CD14-positive monocyte (primary cell): ENCODE data around the gene MEX3D. TPM values are rescaled to one million over a fixed set of nuclear protein-coding genes. Genes with fewer than 3 reads are reported as not detected.
A peak's percentile ranks its signal among the peaks of the same experiment; 100 is the strongest.

ENCODE experiments used
- DNase-seq, 3 donors: peaks; one replicate each; pipeline ENCODE4 v3.0.0-alpha.2; 2011 to 2022
- H2AFZ ChIP-seq: 2 replicates; pipeline ENCODE4 v1.6.0; 2012; ENCODE audit warnings: mild to moderate bottlenecking, low read depth, low read length, inconsistent platforms; ENCODE audit not compliant: insufficient read depth, poor library complexity, severe bottlenecking
- H3K27ac ChIP-seq, 2 donors: 1 replicate in 1 of 2; 2 replicates in 1 of 2; pipeline ENCODE4 v1.5.1; 2012 to 2013; ENCODE audit warnings: low read length in 2 of 2, control low read depth in 1 of 2, inconsistent platforms in 1 of 2, low read depth in 1 of 2, mild to moderate bottlenecking in 1 of 2
- H3K27me3 ChIP-seq, 2 donors: one replicate each; pipeline versions ENCODE4 v1.6.0 to v1.6.1; 2011 to 2013; ENCODE audit warnings: low read length in 2 of 2; ENCODE audit not compliant: control insufficient read depth in 2 of 2, insufficient read depth in 2 of 2
- H3K36me3 ChIP-seq, 2 donors: replicated peaks in 1 of 2; 1 replicate in 1 of 2; 2 replicates in 1 of 2; pipeline versions ENCODE4 v1.5.1 to v1.6.1; 2012 to 2013; ENCODE audit warnings: low read length in 2 of 2, control low read depth in 1 of 2, inconsistent platforms in 1 of 2, mild to moderate bottlenecking in 1 of 2; ENCODE audit not compliant: insufficient read depth in 2 of 2, control insufficient read depth in 1 of 2
- H3K4me1 ChIP-seq, 2 donors: 1 replicate in 1 of 2; 2 replicates in 1 of 2; pipeline versions ENCODE4 v1.5.1 to v1.6.1; 2012 to 2013; ENCODE audit warnings: low read length in 2 of 2, control low read depth in 1 of 2, inconsistent platforms in 1 of 2, mild to moderate bottlenecking in 1 of 2, moderate library complexity in 1 of 2; ENCODE audit not compliant: insufficient read depth in 2 of 2, control insufficient read depth in 1 of 2
- H3K4me2 ChIP-seq: replicated peaks from 2 replicates; pipeline ENCODE3; 2012; ENCODE audit warnings: low read length, moderate library complexity, mild to moderate bottlenecking; ENCODE audit not compliant: poor library complexity, severe bottlenecking; ENCODE audit errors: extremely low read depth
- H3K4me3 ChIP-seq, 3 experiments: fragments of 200-600 bp in 1 of 3; sonication (generic) in 1 of 3; replicated peaks in 1 of 3; 1 replicate in 2 of 3; 2 replicates in 1 of 3; pipeline ENCODE4 v1.5.1; 2011 to 2013; ENCODE audit warnings: low read length in 3 of 3, mild to moderate bottlenecking in 3 of 3, control low read depth in 2 of 3, low read depth in 2 of 3, inconsistent platforms in 1 of 3, moderate library complexity in 1 of 3
- H3K79me2 ChIP-seq: 2 replicates; pipeline ENCODE4 v1.6.0; 2012; ENCODE audit warnings: mild to moderate bottlenecking, control low read depth, inconsistent platforms, low read length, moderate library complexity; ENCODE audit not compliant: insufficient read depth
- H3K9ac ChIP-seq: 2 replicates; pipeline ENCODE4 v1.6.0; 2017; ENCODE audit warnings: low read length, mild to moderate bottlenecking; ENCODE audit not compliant: insufficient read depth, poor library complexity, severe bottlenecking
- H3K9me3 ChIP-seq, 2 donors: replicated peaks in 1 of 2; 1 replicate in 1 of 2; 2 replicates in 1 of 2; pipeline versions ENCODE4 v1.5.1 to v1.6.1; 2012 to 2013; ENCODE audit warnings: low read length in 2 of 2, control low read depth in 1 of 2; ENCODE audit not compliant: control insufficient read depth in 1 of 2, insufficient read depth in 1 of 2
- H4K20me1 ChIP-seq: 2 replicates; pipeline ENCODE4 v1.6.0; 2012; ENCODE audit warnings: mild to moderate bottlenecking, low read length, control low read depth, moderate library complexity; ENCODE audit not compliant: insufficient read depth
- H3K27ac Mint-ChIP-seq, 7 donors: one replicate each; pipeline ENCODE4 v1.8.0; 2020; ENCODE audit warnings: mild to moderate bottlenecking in 7 of 7, mixed read lengths in 7 of 7, moderate library complexity in 6 of 7, inconsistent platforms in 2 of 7
- H3K27me3 Mint-ChIP-seq, 3 donors: one replicate each; pipeline ENCODE4 v1.8.0; 2021 to 2022; ENCODE audit warnings: low read depth in 3 of 3, mild to moderate bottlenecking in 3 of 3, mixed read lengths in 3 of 3, moderate library complexity in 3 of 3, inconsistent platforms in 1 of 3
- H3K36me3 Mint-ChIP-seq, 2 donors: one replicate each; pipeline ENCODE4 v1.8.0; 2020; ENCODE audit warnings: mixed read lengths in 2 of 2, inconsistent platforms in 1 of 2, mild to moderate bottlenecking in 1 of 2
- H3K4me1 Mint-ChIP-seq: one replicate; pipeline ENCODE4 v1.8.0; 2020; ENCODE audit warnings: mild to moderate bottlenecking, mixed read lengths
- H3K4me3 Mint-ChIP-seq, 2 donors: one replicate each; pipeline ENCODE4 v1.8.0; 2020; ENCODE audit warnings: mild to moderate bottlenecking in 2 of 2, mixed read lengths in 2 of 2, moderate library complexity in 1 of 2
- H3K9me3 Mint-ChIP-seq, 7 donors: one replicate each; pipeline ENCODE4 v1.8.0; 2020 to 2022; ENCODE audit warnings: mixed read lengths in 7 of 7, mild to moderate bottlenecking in 6 of 7, moderate library complexity in 6 of 7, inconsistent platforms in 2 of 7
- CTCF ChIP-seq: fragments of 200-600 bp; IDR thresholded peaks from one replicate; pipeline ENCODE4 v1.8.0; 2022; ENCODE audit warnings: antibody characterized with exemption, mild to moderate bottlenecking
- WGBS: methylation state at CpG from one replicate; pipeline ENCODE4 v1.1.5; 2013; ENCODE audit warnings: missing lambda C conversion rate; ENCODE audit not compliant: insufficient coverage; 5-methylcytosine and 5-hydroxymethylcytosine counted together
- intact Hi-C, 2 donors: fragments of 100-400 bp; cut with micrococcal nuclease; formaldehyde crosslinking; loops; one replicate each; pipeline versions ENCODE4 v1.15.0 to v1.15.1; 2023
- polyA plus RNA-seq, 3 donors: library from polyadenylated mRNA; depleted of rRNA in 1 of 3; unstranded in 2 of 3; stranded (reverse) in 1 of 3; fragments of 300-500 nt in 2 of 3; fragments of >200 nt in 1 of 3; fragmentation: Illumina TruSeq in 2 of 3; gene quantifications; 1 replicate in 2 of 3; 2 replicates in 1 of 3; pipeline ENCODE4 v1.2.3, GENCODE V29; 2012 to 2021

MEX3D gene
- polyA plus RNA-seq, 3 donors: 0.08 to 1.0 (median 0.10) TPM

DNA sequence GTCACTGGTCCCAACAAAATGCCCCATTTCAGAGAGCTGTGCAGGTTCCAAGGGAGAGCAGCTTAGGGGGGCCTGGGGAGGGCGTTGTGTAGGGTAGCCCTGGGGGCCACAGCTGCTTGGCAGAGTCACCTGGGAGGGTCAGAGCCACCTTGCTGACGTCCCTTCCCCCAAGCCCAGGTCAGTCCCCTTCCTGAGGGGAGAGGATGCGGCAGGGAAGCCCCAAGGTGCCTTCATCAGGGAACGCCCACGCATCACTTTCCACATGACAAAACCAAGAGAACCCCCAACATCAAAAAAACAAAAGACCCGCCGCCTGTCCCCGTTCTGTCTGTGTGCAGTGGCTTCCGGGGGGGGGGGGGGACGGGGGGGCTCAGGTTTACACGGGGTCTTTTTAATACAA lies 42.5 kb upstream of the MEX3D start:
- H3K27ac ChIP-seq: no peak overlapping the region
- DNase-seq: no peak
- intact Hi-C loops: no loop called here

GRCh38 chr19:1609680-1610474 lies 41.8 kb upstream of the MEX3D start:
- H3K27ac Mint-ChIP-seq: peak overlapping the region in 1 of 7 donors; percentile 61
- Histone ChIP-seq H4K20me1 (peaks cover 2% of the 10 kb centered on the region), H2AFZ (no peak overlapping the region), H3K79me2 (peaks cover 4% of the 10 kb centered on the region), H3K4me2 (no peak overlapping the region), H3K4me3 (no peak overlapping the region), H3K9me3 (no peaks in the 10 kb centered on the region), H3K9ac (no peak overlapping the region), H3K4me1 (peaks cover 28 to 33% of the 10 kb centered on the region in 2 donors), H3K36me3 (peaks cover 34 to 43% of the 10 kb centered on the region in 2 donors), H3K27me3 (peaks cover 0 to 6% of the 10 kb centered on the region in 2 donors), H3K27ac (no peak overlapping the region)
- peaks cover 3 to 15% (median 7%) of the 10 kb centered on the region in 3 donors for H3K27me3 Mint-ChIP-seq
- peaks cover 27 to 49% of the 10 kb centered on the region in 2 donors for H3K36me3 Mint-ChIP-seq
- no peak overlapping the region for H3K4me3 Mint-ChIP-seq
- peaks cover 30% of the 10 kb centered on the region for H3K4me1 Mint-ChIP-seq
- TF ChIP-seq CTCF: no peak
- intact Hi-C loops: no loop called here
- no peak for DNase-seq
- WGBS: 95% methylated on average over 13 of the region's 16 CpGs
- no peaks in the 10 kb centered on the region for H3K9me3 Mint-ChIP-seq

More for the DNA sequence above, 42.5 kb upstream of the MEX3D start:
- Mint-ChIP-seq H3K4me1 (peaks cover 29% of the 10 kb centered on the region), H3K36me3 (peaks cover 31 to 56% of the 10 kb centered on the region in 2 donors), H3K9me3 (no peaks in the 10 kb centered on the region), H3K4me3 (no peak overlapping the region), H3K27ac (no peak overlapping the region), H3K27me3 (peaks cover 3 to 15% (median 7%) of the 10 kb centered on the region in 3 donors)
- peaks cover 0 to 6% of the 10 kb centered on the region in 2 donors for H3K27me3 ChIP-seq
- peaks cover 40 to 50% of the 10 kb centered on the region in 2 donors for H3K36me3 ChIP-seq
- no peaks in the 10 kb centered on the region for H4K20me1 ChIP-seq
- no peak overlapping the region for H3K4me2 ChIP-seq
- WGBS: no CpG with 5 or more reads among the region's 11 CpGs
- no peak overlapping the region for H2AFZ ChIP-seq
- peaks cover 28 to 30% of the 10 kb centered on the region in 2 donors for H3K4me1 ChIP-seq
- TF ChIP-seq CTCF: no peak
- no peaks in the 10 kb centered on the region for H3K79me2 ChIP-seq
- H3K4me3 ChIP-seq: no peak overlapping the region
- H3K9me3 ChIP-seq: no peaks in the 10 kb centered on the region
- no peak overlapping the region for H3K9ac ChIP-seq
